Activated naive CD8-positive, alpha-beta T cell (primary cell): ENCODE measurements around the gene AGPS.

Source experiments
- H3K27ac Mint-ChIP-seq: one replicate; pipeline ENCODE4 v1.8.0; 2021; ENCODE audit warnings: mixed read lengths
- H3K27me3 Mint-ChIP-seq: one replicate; pipeline ENCODE4 v1.8.0; 2021; ENCODE audit warnings: mixed read lengths
- H3K36me3 Mint-ChIP-seq: one replicate; pipeline ENCODE4 v1.8.0; 2021; ENCODE audit warnings: mixed read lengths
- H3K4me1 Mint-ChIP-seq: one replicate; pipeline ENCODE4 v1.8.0; 2021; ENCODE audit warnings: low read depth, mixed read lengths
- H3K4me3 Mint-ChIP-seq: one replicate; pipeline ENCODE4 v1.8.0; 2021; ENCODE audit warnings: mild to moderate bottlenecking, mixed read lengths
- H3K9me3 Mint-ChIP-seq: one replicate; pipeline ENCODE4 v1.8.0; 2021; ENCODE audit warnings: low read depth, mixed read lengths

The AGPS gene

DNA sequence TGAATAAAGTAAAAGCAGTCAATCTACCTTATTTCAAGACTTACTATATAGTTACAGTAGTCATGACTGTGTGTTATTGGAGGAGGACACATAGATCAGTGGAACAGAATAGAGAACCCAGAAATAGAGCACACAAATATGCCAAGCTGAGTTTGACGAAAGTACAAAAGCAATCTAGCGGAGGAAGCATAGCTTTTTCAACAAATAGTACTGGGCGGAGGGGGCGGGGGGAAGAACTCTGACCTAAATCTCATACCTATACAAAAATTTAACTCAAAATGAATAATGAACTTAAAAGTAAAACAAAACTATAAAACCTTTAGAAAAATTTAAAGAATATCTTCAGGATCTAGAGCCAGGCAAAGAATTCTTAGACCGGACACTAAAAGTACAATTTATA is 139.1 kb downstream of the AGPS start:
- Mint-ChIP-seq H3K27me3 (no peaks in the 10 kb centered on the region), H3K36me3 (peaks cover 4% of the 10 kb centered on the region), H3K9me3 (no peaks in the 10 kb centered on the region), H3K4me1 (no peaks in the 10 kb centered on the region), H3K4me3 (no peak overlapping the region), H3K27ac (no peak overlapping the region)

DNA sequence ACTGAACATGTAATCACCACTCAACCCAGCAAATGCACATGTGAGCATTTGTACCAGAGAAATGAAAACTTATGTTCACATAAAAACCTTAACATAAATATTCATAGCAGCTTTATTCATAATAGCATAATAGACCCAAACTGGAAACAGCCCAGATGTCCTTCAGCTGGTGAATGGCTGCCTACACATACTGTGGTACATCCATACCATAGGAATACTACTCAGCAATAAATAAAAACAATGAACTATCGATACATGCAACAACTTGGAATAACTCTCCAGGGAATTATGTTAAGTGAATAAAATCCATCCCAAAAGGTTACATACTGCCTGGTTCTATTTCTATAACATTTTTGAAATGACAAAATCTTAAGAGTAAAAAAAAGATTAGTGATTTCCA is 140.0 kb downstream of the AGPS start:
- H3K4me3 Mint-ChIP-seq, result no peak overlapping the region
- no peaks in the 10 kb centered on the region for H3K9me3 Mint-ChIP-seq

DNA sequence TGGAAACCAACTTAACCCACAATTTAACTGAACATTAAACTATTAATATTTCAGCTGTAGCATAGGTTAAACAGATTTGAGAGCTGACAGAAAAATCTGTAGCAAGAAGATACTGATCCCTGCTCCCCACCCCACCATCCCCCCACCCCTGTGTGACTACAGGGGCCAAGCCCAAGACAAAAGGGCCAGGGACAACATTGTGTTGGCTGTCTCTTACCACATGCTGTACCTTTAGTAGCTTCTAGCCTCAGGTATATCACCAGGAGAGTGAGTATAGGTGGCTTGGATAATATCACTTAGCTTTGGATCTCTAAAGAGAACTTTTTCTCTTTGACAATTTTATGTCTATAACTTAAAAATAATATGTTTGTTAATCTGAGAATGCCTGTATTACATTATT is 140.7 kb downstream of the AGPS start:
- H3K27me3 Mint-ChIP-seq, result no peaks in the 10 kb centered on the region

More for the DNA sequence above, 140.0 kb downstream of the AGPS start:
- peaks cover 5% of the 10 kb centered on the region for H3K36me3 Mint-ChIP-seq
- no peaks in the 10 kb centered on the region for H3K4me1 Mint-ChIP-seq
- no peaks in the 10 kb centered on the region for H3K27me3 Mint-ChIP-seq
- H3K27ac Mint-ChIP-seq, result no peak overlapping the region

DNA sequence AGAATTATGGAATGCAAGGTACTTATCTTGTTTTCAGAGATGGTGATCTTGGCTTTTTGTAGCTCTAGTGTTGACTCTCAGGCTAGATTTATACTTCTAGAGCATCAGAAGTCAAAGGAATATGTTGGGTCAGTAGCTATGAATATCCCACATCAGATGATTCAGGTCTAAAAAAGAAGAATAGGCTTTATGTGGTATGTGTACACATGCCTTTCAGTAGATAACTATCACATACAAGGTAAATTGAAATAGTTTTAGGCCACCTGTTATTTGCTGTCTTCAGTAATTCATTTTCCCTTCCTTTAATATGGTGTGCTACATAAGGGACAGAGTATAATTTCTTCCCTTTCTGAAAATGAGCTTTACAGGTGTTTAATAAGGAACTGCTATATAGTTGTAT is 142.4 kb downstream of the AGPS start:
- Mint-ChIP-seq H3K27ac (no peak overlapping the region), H3K4me1 (no peaks in the 10 kb centered on the region), H3K36me3 (peaks cover 12% of the 10 kb centered on the region), H3K9me3 (no peaks in the 10 kb centered on the region), H3K4me3 (no peak overlapping the region), H3K27me3 (no peaks in the 10 kb centered on the region)

More for the DNA sequence above, 140.7 kb downstream of the AGPS start:
- no peaks in the 10 kb centered on the region for H3K9me3 Mint-ChIP-seq
- H3K27ac Mint-ChIP-seq, result no peak overlapping the region
- H3K4me1 Mint-ChIP-seq, result no peaks in the 10 kb centered on the region
- H3K36me3 Mint-ChIP-seq, result peaks cover 10% of the 10 kb centered on the region
- H3K4me3 Mint-ChIP-seq, result no peak overlapping the region

DNA sequence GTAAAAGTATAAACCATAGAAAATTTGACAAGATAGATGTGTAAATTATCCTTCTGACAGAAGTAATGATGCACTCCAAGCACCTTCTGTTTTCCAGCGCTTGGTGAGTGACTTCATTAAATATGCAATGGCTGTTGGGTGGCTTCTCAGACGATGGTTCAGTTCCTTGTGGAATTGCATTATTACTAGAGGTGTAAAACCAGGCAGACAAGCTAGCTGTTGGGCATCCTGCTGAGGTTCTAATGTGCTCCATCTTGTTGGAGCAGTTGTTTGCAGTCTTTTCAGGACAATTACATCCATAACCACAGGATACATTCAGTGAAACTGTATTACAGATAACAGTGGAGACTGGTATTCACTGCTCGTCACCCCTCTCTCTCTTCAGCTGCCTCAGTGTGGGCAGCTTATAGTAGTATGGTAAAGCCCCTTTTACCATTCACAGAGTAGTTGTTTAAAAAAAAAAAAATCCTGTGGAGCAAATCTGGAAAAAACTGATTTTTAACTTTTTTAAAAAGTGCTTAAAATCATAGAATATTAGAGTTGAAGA is 143.5 kb downstream of the AGPS start:
- H3K27ac Mint-ChIP-seq, result no peak overlapping the region
- H3K9me3 Mint-ChIP-seq, result no peaks in the 10 kb centered on the region
- no peaks in the 10 kb centered on the region for H3K4me1 Mint-ChIP-seq
- peaks cover 10% of the 10 kb centered on the region for H3K36me3 Mint-ChIP-seq
- no peak overlapping the region for H3K4me3 Mint-ChIP-seq
- no peaks in the 10 kb centered on the region for H3K27me3 Mint-ChIP-seq

DNA sequence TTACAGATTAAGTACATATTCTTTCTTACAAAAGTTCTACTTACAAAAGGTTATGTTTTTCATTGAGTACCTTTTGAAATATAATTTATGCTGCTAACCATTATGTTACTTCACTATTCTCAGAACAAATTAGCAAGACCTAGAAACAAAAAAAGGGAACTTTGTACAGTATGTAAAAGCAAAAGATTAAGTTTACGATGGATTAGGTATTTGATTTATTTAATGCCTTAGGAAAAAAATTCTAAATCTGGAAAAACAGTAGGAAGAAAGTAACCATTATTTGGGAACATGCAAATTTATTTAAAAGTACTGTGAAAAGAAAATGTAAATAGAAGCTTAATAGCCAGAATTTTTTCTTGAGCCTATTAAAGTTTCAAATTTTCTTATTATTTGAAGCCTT is 144.6 kb downstream of the AGPS start:
- H3K27me3 Mint-ChIP-seq, result no peaks in the 10 kb centered on the region
- H3K4me3 Mint-ChIP-seq, result no peak overlapping the region
- peaks cover 10% of the 10 kb centered on the region for H3K36me3 Mint-ChIP-seq
- no peak overlapping the region for H3K27ac Mint-ChIP-seq
- no peaks in the 10 kb centered on the region for H3K9me3 Mint-ChIP-seq
- no peaks in the 10 kb centered on the region for H3K4me1 Mint-ChIP-seq

DNA sequence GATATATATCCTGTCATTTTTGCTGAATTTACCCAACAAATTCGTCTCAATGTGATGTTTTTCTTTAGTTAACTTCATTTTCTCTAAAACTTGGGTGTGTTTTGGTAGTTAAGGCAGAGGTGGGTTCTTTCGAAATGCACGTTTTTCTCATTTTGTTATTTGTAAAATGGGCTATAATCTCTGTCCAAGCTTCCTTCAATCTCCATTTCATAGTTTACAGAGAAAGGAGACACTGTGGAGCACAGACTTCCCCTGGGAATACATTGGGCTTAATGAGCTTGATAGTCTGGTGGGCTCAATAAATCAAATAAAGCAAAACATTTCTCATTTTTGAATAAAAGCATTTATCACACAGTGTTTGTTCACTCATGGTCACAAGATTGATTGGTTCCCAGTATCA is 145.1 kb downstream of the AGPS start:
- no peak overlapping the region for H3K4me3 Mint-ChIP-seq
- H3K27ac Mint-ChIP-seq, result no peak overlapping the region
- H3K4me1 Mint-ChIP-seq, result no peaks in the 10 kb centered on the region
- no peaks in the 10 kb centered on the region for H3K9me3 Mint-ChIP-seq
- H3K36me3 Mint-ChIP-seq, result peaks cover 10% of the 10 kb centered on the region
- H3K27me3 Mint-ChIP-seq, result no peaks in the 10 kb centered on the region

DNA sequence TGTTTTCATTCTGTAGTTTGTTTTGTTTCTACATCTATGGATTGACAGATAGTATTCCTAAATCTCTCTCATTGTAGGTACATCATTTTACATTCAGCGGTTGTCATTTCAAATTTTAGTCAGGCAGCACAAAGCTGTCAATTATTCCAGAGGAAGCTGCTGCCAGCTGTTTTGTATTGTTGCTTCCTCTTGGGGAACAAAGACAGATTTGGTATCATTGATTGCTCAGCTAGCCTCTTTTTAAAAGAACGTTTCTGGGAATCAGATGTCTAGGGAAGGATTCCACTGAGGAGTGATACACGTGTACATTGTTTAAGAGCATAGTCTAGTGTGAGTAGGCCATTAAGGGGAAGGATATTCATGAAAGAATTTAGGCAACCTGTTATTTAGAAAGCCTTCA is 145.8 kb downstream of the AGPS start:
- Mint-ChIP-seq H3K27me3 (no peaks in the 10 kb centered on the region), H3K4me3 (no peak overlapping the region), H3K36me3 (peaks cover 10% of the 10 kb centered on the region), H3K27ac (no peak overlapping the region), H3K9me3 (no peaks in the 10 kb centered on the region), H3K4me1 (no peaks in the 10 kb centered on the region)

DNA sequence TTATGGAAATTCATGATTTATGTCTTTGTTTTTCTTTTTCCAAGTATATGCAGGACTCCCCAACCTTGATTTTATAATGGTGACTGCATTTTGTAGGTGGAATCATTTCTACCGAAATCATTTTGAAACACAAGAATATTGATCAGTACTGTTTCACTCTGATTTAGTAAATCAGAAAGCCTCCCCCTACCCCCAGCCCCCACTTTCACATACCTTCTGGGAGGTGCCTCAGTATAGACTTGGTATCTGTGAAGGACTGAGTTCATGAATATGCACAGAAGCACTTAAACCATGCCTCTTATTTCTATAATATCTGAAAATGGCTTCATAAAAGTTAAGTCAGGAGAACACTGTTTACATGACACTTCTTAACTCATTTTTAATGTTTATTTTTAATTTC is 147.7 kb downstream of the AGPS start:
- Mint-ChIP-seq H3K27ac (no peak overlapping the region), H3K4me3 (no peak overlapping the region), H3K36me3 (peaks cover 8% of the 10 kb centered on the region), H3K4me1 (no peaks in the 10 kb centered on the region), H3K27me3 (no peaks in the 10 kb centered on the region), H3K9me3 (no peaks in the 10 kb centered on the region)

DNA sequence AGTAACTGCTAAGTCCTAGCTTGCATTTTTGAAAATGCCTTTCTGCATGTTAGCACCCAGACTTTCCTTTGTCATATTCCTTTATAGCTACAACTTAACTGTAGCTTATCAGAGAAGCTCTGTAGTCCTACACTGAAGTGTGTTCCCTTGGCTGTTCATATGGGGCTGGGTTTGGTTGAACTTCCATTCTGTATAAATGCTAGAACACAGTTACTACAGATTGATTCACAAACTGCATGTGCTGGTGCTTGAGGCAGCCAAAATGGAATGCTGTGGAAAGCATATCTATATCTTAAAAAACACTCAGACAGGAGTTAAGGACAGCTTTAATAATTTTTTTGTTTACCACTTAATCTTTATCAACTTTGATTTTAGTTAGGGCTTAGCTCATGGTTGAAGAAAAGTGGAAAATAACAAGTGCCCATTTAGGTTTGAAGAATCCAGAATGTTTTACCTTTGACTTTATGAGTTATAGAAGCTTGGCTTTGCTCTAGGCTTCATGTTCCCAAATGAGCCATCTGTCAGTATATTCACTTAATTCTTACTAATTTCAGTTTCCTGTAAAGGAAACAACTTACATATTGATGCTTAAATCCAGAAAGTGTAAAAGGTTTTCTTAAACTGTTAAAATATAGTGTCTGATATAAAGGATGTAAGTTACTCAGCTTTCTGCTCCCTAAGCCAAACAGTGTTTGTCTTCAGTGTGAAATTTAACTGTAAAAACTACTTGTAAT is 148.9 kb downstream of the AGPS start:
- Mint-ChIP-seq H3K27ac (no peak overlapping the region), H3K4me3 (no peak overlapping the region), H3K36me3 (peaks cover 8% of the 10 kb centered on the region), H3K4me1 (no peaks in the 10 kb centered on the region), H3K9me3 (peaks cover 4% of the 10 kb centered on the region), H3K27me3 (no peaks in the 10 kb centered on the region)

DNA sequence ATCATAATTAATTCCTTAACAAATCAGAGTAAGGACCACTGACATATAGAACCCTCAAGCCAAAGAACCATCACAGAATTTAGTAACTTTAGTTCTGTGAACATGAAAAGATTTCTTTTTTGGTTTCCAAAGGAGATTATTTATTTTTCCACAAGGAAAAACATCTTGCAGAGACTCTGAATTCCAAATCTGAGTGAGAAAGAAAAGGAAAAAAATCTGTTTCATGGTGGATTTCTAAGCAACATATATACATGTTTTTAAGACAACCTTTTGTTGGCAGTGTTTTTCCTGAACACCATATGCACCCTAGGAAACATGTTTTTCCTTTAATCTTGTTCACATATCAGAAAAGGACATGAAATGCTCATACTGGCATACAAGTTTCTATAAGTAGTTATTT is 149.8 kb downstream of the AGPS start:
- Mint-ChIP-seq H3K4me1 (no peaks in the 10 kb centered on the region), H3K9me3 (peaks cover 4% of the 10 kb centered on the region), H3K36me3 (peaks cover 6% of the 10 kb centered on the region), H3K27me3 (no peaks in the 10 kb centered on the region), H3K4me3 (no peak overlapping the region), H3K27ac (no peak overlapping the region)

DNA sequence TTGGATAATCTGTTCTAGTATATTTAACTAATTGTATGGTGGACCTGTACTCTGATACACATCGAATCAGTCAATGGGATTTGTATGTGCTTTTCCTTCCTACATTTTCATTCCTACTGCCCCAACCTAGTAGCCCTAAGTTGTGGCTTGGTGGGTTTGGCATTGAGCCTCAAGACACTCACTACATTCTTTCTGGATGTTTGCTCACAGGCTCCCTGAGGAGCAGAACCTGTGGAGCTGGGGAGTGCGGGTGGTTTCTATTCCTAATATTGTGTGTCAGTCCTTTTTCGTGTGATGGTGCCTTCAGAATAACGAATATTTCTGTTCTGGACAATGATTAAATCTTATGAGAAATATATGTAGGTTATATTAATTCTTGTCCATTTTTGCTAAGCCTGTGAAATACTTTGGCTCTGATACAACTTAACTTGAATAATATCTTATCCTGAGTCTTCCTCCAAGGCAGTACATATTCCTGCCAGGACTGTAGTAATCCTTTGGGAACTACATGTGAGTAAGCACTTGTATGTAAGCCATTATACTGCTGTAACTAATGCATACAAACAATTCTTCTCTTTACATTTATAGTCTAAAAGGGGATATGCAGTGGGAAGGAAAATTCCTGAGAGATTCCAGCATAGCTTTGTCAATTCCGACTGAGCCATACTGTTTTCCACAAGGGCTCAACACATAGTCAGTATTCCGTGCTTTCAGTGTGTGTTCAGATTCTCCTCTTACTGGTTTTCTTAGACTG is 150.6 kb downstream of the AGPS start:
- Mint-ChIP-seq H3K9me3 (peaks cover 4% of the 10 kb centered on the region), H3K27ac (no peak overlapping the region), H3K4me3 (no peak overlapping the region), H3K4me1 (no peaks in the 10 kb centered on the region), H3K27me3 (no peaks in the 10 kb centered on the region), H3K36me3 (peaks cover 3% of the 10 kb centered on the region)

DNA sequence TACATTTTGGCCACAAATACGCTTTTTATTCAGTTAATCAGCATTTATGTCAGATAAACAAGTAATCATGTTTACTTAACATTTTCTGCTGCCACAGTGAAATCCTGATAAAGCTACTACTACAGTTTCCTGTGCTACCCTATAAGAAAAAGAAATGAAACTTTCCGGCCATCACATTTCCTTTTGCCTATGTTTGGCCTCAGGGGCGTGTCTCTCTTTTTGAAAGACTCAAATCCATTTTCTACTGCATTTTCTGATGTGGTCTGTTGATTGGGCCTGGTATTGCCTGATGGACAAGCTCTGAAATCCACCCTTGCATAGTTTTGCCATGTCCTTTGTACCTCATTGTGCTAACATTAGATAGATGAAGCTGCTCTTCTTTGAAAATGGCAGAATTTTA is 152.6 kb downstream of the AGPS start:
- H3K9me3 Mint-ChIP-seq, result peaks cover 4% of the 10 kb centered on the region
- H3K4me3 Mint-ChIP-seq, result no peak overlapping the region
- no peaks in the 10 kb centered on the region for H3K27me3 Mint-ChIP-seq
- H3K4me1 Mint-ChIP-seq, result no peaks in the 10 kb centered on the region
- H3K36me3 Mint-ChIP-seq, result no peaks in the 10 kb centered on the region
- no peak overlapping the region for H3K27ac Mint-ChIP-seq

DNA sequence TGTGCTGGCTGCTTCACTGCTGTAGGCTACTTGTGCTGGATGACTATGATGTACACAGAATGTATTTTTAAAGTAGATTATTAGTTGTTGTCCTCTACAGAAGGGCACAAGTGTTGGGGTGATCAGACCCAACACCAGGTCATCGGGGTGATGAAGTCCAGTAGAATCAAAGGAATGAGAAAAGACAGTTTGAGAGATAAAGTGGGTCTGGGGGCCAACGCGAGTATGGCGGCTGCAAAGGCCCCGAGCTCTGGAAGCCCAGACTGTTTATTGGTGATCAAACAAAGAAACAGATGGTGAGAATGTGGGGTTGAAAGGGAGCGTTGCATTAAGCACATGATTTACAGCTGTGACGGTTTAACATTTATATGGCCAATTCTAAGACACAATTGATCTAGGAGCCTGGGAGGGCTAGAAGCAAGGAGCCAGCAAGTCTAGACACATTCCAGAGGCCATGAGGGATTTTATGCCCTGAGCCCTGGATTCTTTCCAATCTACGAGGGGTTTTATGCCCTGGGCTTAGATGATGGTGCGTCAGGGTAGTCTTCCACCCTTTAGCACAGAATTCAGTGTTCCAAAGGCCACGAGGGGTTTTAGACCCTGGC is 153.5 kb downstream of the AGPS start:
- Mint-ChIP-seq H3K4me3 (no peak overlapping the region), H3K9me3 (peaks cover 10% of the 10 kb centered on the region), H3K36me3 (no peaks in the 10 kb centered on the region), H3K27me3 (no peaks in the 10 kb centered on the region), H3K27ac (no peak overlapping the region), H3K4me1 (no peaks in the 10 kb centered on the region)

DNA sequence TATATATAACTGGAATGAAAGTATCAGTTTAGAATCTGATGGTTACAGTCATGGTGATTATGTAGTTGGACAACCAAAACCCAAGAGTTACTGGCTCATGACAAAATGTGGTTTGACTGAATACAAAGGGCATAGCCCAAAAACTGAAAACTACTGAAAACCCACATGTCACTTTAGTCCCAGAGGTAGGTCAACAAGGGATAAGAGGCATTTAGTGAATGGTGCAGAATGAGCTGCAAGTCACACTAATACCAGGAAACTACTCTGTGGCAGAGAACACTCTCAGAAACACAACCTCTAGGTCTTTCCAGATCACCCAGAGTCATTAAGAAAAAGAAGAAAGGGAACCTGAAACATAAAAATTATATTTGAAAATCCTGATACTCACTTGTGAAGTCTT is 154.5 kb downstream of the AGPS start:
- peaks cover 10% of the 10 kb centered on the region for H3K9me3 Mint-ChIP-seq

More for the DNA sequence above, 154.5 kb downstream of the AGPS start:
- H3K27me3 Mint-ChIP-seq, result no peaks in the 10 kb centered on the region
- H3K27ac Mint-ChIP-seq, result no peak overlapping the region
- H3K4me3 Mint-ChIP-seq, result no peak overlapping the region
- no peaks in the 10 kb centered on the region for H3K36me3 Mint-ChIP-seq
- H3K4me1 Mint-ChIP-seq, result no peaks in the 10 kb centered on the region
